ENCODE results near the gene FAM53A. TPM values are rescaled to one million over a fixed set of nuclear protein-coding genes. Genes with fewer than 3 reads are reported as not detected.

The FAM53A gene
- total RNA-seq, 4 donors from 2014 or later = 1.3 to 3.2 TPM; not detected in 2

DNA sequence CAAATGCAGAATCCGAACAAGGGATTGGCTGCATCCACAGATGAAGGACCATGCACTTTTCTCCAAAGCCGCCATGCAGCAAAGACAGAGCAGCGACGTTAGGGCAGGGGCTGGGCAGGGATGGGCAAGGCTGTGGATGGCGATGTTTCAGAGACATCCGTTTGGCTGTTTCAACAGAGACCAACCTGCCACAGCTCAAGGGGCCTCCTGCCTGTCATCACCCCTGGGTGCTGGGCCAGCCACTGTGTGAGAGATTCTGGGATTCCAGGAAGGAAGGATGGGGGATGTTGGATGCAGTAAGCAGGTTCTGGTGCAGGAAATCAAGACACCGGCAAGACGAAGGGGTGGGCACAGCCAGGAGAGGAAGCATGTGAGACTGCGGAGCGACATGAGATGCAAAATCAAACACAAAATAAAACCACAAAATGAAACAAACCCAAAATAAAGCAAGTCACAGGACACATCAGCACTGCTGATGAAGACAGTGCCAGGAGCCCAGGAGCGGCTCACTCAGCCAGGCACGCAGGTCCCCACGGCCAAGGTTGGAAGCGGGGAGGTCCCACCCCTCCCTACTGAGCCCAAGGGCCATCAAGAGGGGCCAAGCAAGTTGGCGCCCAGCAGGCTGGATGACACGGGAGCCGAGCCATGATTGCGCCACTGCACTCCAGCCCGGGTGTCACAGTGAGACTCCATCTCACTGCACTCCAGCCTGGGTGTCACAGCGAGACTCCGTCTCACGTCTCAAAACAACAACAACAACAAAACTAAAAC, 68.1 kb downstream of the FAM53A start:
- no peak overlapping the region for H3K27ac ChIP-seq
- no peak overlapping the region for H3K4me3 ChIP-seq
- H3K4me1 ChIP-seq = no peaks in the 10 kb centered on the region
- no peak for TF ChIP-seq POLR2A (IDR thresholded peaks at IDR 0.05)
- TF ChIP-seq, protein P1, sequence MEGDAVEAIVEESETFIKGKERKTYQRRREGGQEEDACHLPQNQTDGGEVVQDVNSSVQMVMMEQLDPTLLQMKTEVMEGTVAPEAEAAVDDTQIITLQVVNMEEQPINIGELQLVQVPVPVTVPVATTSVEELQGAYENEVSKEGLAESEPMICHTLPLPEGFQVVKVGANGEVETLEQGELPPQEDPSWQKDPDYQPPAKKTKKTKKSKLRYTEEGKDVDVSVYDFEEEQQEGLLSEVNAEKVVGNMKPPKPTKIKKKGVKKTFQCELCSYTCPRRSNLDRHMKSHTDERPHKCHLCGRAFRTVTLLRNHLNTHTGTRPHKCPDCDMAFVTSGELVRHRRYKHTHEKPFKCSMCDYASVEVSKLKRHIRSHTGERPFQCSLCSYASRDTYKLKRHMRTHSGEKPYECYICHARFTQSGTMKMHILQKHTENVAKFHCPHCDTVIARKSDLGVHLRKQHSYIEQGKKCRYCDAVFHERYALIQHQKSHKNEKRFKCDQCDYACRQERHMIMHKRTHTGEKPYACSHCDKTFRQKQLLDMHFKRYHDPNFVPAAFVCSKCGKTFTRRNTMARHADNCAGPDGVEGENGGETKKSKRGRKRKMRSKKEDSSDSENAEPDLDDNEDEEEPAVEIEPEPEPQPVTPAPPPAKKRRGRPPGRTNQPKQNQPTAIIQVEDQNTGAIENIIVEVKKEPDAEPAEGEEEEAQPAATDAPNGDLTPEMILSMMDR (IDR thresholded peaks at IDR 0.05) = no peak
- intact Hi-C loops (cut with DNase I; ENCODE audit: low total_unique reads) = no loop called here
- no peaks in the 10 kb centered on the region for H3K36me3 ChIP-seq
- no peak for DNase-seq
- no peaks in the 10 kb centered on the region for H3K27me3 ChIP-seq
- H3K9me3 ChIP-seq = no peaks in the 10 kb centered on the region

DNA sequence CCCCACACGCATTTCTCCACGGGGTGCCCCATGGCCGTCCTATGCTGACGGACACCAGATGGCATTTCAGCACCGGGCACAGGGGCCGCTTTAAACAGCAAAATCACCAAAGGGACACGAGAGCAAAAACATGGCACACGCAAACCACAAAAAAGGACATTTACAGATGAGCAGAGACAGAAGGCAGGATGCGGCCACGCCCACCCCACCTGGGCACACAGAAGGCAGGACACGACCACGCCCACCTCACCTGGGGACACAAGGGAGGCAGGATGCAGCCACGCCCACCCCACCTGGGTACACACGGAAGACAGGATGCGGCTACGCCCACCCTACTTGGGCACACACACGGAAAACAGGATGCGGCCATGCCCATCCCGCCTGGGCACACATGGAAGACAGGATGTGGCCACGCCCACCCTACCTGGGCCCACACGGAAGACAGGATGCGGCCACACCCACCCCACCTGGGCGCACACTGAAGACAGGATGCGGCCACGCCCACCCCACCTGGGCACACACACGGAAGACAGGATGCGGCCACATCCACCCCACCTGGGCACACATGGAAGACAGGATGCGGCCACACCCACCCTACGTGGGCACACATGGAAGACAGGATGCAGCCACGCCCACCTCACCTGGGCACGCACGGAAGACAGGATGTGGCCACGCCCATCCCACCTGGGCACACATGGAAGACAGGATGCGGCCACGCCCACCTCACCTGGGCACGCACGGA, 69.1 kb downstream of the FAM53A start:
- H3K27me3 ChIP-seq = no peaks in the 10 kb centered on the region
- H3K4me3 ChIP-seq = no peak overlapping the region
- intact Hi-C loops (cut with DNase I; ENCODE audit: low total_unique reads) = no loop called here
- no peaks in the 10 kb centered on the region for H3K4me1 ChIP-seq
- no peak for DNase-seq
- no peaks in the 10 kb centered on the region for H3K9me3 ChIP-seq
- no peak overlapping the region for H3K27ac ChIP-seq
- H3K36me3 ChIP-seq = no peaks in the 10 kb centered on the region
- TF ChIP-seq, protein P1 (IDR thresholded peaks at IDR 0.05) = no peak
- no peak for TF ChIP-seq POLR2A (IDR thresholded peaks at IDR 0.05)

DNA sequence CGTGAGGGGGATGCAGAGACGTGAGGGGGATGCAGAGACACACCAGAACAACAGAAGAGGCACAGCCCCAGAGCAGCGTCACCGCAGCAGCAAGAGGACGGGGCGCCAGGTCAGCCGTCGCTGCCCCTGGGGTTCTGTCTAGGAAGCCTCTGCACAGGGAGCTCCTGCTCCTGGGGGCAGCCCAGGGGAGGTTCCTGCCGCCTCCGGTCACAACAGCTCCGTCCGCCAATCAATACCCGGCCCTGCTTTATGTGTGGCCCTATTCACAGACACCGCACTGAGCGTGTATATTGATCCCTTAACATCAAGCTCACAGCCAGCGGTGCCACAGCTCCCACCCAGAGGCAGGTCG, 69.6 kb downstream of the FAM53A start:
- Histone ChIP-seq H3K9me3 (no peaks in the 10 kb centered on the region), H3K4me1 (no peaks in the 10 kb centered on the region), H3K36me3 (no peaks in the 10 kb centered on the region), H3K27ac (no peak overlapping the region), H3K27me3 (no peaks in the 10 kb centered on the region), H3K4me3 (no peak overlapping the region)
- no peak for DNase-seq
- TF ChIP-seq, protein P1 (IDR thresholded peaks at IDR 0.05) = no peak
- TF ChIP-seq POLR2A (IDR thresholded peaks at IDR 0.05) = no peak
- intact Hi-C loops (cut with DNase I; ENCODE audit: low total_unique reads) = no loop called here

DNA sequence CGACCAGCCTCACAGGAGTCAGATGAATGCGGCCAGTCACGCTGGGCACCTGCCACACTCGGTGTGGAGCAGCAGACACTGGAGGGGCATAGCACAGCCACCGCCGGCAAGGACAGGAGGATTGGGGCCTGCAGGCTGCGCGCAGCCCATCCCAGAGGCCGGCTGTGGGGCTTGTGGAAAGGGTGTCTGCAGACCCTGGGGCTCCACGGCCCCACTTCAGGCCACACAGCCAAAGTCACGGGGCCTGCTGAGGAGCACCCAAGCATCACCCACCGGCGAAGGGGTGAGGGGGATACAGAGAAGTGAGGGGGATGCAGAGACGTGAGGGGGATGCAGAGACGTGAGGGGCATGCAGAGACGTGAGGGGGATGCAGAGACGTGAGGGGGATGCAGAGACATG, 70.1 kb downstream of the FAM53A start:
- no peak overlapping the region for H3K4me3 ChIP-seq
- TF ChIP-seq, protein P1 (IDR thresholded peaks at IDR 0.05) = no peak
- no peak for TF ChIP-seq POLR2A (IDR thresholded peaks at IDR 0.05)
- H3K27me3 ChIP-seq = no peaks in the 10 kb centered on the region
- H3K4me1 ChIP-seq = no peaks in the 10 kb centered on the region
- H3K27ac ChIP-seq = no peak overlapping the region
- no peaks in the 10 kb centered on the region for H3K36me3 ChIP-seq
- H3K9me3 ChIP-seq = no peaks in the 10 kb centered on the region
- no peak for DNase-seq
- intact Hi-C loops (cut with DNase I; ENCODE audit: low total_unique reads) = no loop called here

DNA sequence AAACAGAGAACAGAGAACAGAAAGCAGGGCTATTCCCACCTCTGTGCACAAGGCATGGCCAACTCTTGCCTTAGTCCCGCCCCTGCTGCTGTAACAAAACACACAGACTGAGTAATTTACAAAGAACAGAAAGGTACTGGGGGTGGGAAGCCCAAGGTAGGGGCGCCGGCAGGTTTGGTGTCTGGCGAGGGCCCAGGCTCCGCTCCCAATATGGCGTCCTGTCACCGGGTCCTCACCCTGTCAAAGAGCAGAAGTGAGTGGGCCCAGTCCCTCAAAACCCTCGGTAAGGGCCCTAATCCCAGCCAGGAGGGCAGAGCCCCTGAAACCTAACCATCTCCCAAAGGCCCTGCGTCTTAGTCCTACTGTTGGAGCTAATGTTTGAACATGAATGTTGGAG, 71.0 kb downstream of the FAM53A start:
- Histone ChIP-seq H3K27ac (no peak overlapping the region), H3K36me3 (no peaks in the 10 kb centered on the region), H3K4me3 (no peak overlapping the region), H3K27me3 (no peaks in the 10 kb centered on the region), H3K4me1 (no peaks in the 10 kb centered on the region), H3K9me3 (no peaks in the 10 kb centered on the region)
- intact Hi-C loops (cut with DNase I; ENCODE audit: low total_unique reads) = no loop called here
- no peak for DNase-seq
- TF ChIP-seq, protein P1 (IDR thresholded peaks at IDR 0.05) = no peak
- TF ChIP-seq POLR2A (IDR thresholded peaks at IDR 0.05) = no peak
